ENCODE measurements around the gene ZEB2. TPM values are rescaled to one million over a fixed set of nuclear protein-coding genes. Genes with fewer than 3 reads are reported as not detected.

ZEB2 gene
- total RNA-seq, 4 donors from 2014 or later = 21.7 to 52.1 (median 37.9) TPM

DNA sequence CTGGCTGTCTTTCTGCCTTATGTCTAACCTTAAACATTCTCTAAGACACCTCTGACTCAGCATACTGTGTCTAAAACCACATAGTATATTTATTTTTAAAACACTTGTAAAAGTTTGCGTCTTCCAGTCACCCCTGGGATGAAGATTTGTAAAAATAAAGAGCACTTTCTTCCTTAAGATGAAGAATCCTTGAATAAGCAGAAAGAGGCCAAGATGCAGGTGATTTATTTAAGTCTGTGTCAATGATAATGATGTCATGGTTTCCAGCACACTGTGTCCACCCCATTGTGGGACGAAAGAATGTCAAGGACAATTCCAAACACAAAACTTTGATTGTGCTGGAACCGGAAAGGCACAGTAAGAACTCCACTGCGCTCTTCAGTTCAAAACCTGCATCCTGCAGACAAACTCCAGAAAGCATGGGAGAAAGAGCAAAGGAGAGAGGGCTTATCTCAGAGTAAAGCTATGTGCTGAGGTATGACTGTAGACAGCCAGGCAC lies 92.9 kb downstream of the ZEB2 start:
- no peaks in the 10 kb centered on the region for H3K9me3 ChIP-seq
- no peak for TF ChIP-seq POLR2A (IDR thresholded peaks at IDR 0.05)
- peaks cover 0 to 21% of the 10 kb centered on the region in 2 donors for H3K4me1 ChIP-seq
- intact Hi-C loops (cut with DNase I) = no loop called here
- H3K36me3 ChIP-seq = no peaks in the 10 kb centered on the region
- no peaks in the 10 kb centered on the region for H3K27me3 ChIP-seq
- WGBS, 2 donors = 22 to 28% methylated on average over 4 of the region's 4 CpGs
- H3K27ac ChIP-seq = peak overlapping the region in 1 of 3 donors; percentile 7
- no peak overlapping the region for H3K4me3 ChIP-seq (replicated peaks in 1 of 3)
- DNase-seq = peak; percentile 22 to 34

DNA sequence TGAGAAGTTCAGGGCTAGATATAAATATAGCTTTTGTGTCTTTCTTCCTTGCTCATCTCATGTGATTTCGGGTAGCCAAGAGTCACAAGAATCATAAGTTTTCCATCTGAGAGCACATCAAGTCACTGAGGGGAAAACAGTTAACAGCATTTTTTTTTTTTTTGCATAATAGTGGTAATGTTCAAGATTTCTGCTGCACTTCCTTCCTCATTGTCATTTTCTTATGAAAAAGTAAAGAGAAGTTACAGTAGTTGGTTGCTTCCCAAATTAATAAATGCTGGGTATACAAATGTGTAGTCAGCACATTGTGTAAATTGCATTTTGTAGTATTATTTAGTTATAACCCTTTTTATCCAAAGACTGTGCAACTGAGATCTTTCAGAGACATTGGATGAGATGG lies 93.6 kb downstream of the ZEB2 start:
- Histone ChIP-seq H3K4me1 (peaks cover 0 to 21% of the 10 kb centered on the region in 2 donors), H3K9me3 (no peaks in the 10 kb centered on the region), H3K27me3 (no peaks in the 10 kb centered on the region), H3K4me3 (replicated peaks in 1 of 3) (no peak overlapping the region), H3K27ac (no peak overlapping the region), H3K36me3 (no peaks in the 10 kb centered on the region)
- TF ChIP-seq POLR2A (IDR thresholded peaks at IDR 0.05) = no peak
- TF ChIP-seq, protein P1, sequence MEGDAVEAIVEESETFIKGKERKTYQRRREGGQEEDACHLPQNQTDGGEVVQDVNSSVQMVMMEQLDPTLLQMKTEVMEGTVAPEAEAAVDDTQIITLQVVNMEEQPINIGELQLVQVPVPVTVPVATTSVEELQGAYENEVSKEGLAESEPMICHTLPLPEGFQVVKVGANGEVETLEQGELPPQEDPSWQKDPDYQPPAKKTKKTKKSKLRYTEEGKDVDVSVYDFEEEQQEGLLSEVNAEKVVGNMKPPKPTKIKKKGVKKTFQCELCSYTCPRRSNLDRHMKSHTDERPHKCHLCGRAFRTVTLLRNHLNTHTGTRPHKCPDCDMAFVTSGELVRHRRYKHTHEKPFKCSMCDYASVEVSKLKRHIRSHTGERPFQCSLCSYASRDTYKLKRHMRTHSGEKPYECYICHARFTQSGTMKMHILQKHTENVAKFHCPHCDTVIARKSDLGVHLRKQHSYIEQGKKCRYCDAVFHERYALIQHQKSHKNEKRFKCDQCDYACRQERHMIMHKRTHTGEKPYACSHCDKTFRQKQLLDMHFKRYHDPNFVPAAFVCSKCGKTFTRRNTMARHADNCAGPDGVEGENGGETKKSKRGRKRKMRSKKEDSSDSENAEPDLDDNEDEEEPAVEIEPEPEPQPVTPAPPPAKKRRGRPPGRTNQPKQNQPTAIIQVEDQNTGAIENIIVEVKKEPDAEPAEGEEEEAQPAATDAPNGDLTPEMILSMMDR (IDR thresholded peaks at IDR 0.05) = no peak
- DNase-seq = no peak
- 76 to 88% methylated on average over 1 of the region's 1 CpG for WGBS, 2 donors
- intact Hi-C loops (cut with DNase I) = no loop called here

DNA sequence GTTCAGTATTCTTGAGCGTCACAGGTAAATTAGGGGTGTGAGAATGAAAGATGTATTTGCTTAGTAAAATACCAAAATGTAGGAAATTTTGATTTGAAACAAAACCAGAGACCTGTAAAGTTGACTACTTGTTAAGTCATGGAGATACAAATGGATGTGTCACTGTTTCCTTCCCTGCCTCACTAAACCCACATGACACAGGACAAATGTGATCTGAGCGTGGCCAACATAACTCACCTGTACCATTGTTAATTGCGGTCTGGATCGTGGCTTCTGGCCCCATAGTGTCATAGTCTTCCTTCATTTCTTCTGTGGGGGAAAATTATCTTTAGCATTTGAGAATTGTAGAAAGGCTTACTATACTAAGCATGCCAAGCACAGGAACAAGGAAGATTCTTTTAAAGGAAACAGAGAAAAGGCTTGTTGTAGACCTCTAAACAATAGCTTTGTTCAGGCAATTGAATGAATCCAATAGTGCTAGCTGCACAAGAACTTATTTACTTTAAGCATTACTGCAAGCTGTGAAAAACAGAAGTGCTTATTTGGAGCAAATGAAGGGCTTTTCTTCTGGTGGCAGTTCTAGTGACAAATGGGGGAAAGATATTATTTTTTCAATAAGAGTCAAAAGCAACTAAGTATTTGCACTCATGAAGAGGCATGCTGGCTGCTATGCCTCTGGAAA lies 95.2 kb downstream of the ZEB2 start:
- Histone ChIP-seq H3K36me3 (no peaks in the 10 kb centered on the region), H3K4me3 (replicated peaks in 1 of 3) (no peak overlapping the region), H3K4me1 (peaks cover 0 to 12% of the 10 kb centered on the region in 2 donors), H3K27ac (no peak overlapping the region), H3K27me3 (no peaks in the 10 kb centered on the region), H3K9me3 (no peaks in the 10 kb centered on the region)
- TF ChIP-seq POLR2A (IDR thresholded peaks at IDR 0.05) = no peak
- TF ChIP-seq, protein P1 (IDR thresholded peaks at IDR 0.05) = no peak
- WGBS, 2 donors = 93% methylated on average over 4 of the region's 4 CpGs
- DNase-seq = no peak
- intact Hi-C loops (cut with DNase I) = no loop called here

DNA sequence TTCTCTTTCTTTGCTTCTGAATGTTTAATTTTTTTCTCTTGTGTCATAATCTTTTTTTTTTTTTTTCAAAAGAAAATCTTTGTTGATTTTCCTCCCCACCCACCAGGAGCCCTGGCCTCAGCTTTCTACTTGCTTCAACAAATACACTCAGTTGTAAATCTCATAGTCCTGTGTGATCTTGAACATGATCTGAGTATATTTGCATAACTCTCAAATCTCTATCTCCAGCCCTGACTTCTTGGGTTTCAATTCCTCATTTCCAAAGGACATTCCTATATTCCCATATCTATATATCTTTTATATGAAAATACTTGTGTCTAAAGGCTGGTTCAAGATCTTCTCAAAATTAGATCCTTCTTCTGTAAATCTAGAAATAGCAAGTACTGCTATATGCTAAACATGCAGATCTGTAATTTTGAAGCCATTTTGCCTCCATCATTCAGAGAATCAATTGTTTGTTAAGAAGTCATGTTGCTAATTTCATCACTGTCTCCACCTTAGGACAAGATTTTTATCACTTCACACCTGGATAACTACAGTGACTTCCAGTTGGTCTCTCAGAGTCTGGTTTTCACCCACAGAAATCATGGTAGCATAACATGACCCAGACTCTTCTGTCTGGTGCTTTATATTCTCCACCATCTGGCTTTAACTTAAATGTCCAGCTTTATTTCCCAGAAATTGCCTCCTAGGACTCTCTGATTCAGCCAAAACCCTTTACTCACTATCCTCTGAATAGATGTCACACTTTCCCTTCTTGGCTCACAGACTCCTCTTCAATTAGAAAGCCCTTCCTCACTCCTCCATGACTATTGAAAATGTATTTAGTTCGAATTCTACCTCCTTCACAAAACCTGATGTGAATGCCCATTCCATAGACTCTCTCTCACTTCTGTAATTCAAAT lies 98.1 kb downstream of the ZEB2 start:
- Histone ChIP-seq H3K27me3 (no peaks in the 10 kb centered on the region), H3K27ac (no peak overlapping the region), H3K9me3 (no peaks in the 10 kb centered on the region), H3K4me3 (replicated peaks in 1 of 3) (no peak overlapping the region), H3K36me3 (no peaks in the 10 kb centered on the region), H3K4me1 (peaks cover 0 to 3% of the 10 kb centered on the region in 2 donors)
- TF ChIP-seq, protein P1 (IDR thresholded peaks at IDR 0.05) = no peak
- TF ChIP-seq POLR2A (IDR thresholded peaks at IDR 0.05) = no peak
- 96 to 97% methylated on average over 1 of the region's 1 CpG for WGBS, 2 donors
- intact Hi-C loops (cut with DNase I) = no loop called here
- DNase-seq = no peak

DNA sequence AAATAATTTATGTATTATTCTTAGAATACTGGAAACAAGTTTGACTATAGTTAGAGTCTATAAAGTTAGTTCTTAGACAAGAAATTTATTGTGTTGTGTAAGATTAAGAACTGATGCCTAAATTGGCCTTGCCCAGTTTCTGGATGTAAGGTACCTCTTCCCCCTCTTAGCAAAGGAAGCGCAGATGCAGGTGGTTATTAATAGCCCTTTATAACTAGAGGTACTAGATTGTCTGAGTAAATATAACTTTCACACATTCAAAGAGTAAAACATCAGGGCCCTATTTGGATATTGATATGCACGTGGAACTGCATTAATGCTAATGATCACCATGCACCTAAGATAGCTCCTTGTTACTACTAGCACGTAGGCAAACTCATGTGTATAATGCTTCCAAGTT lies 100.7 kb downstream of the ZEB2 start:
- H3K36me3 ChIP-seq = no peaks in the 10 kb centered on the region
- DNase-seq = no peak
- intact Hi-C loops (cut with DNase I) = no loop called here
- 96 to 97% methylated on average over 3 of the region's 3 CpGs for WGBS, 2 donors
- H3K4me3 ChIP-seq (replicated peaks in 1 of 3) = no peak overlapping the region
- TF ChIP-seq, protein P1 (IDR thresholded peaks at IDR 0.05) = no peak
- TF ChIP-seq POLR2A (IDR thresholded peaks at IDR 0.05) = no peak
- H3K9me3 ChIP-seq = no peaks in the 10 kb centered on the region
- H3K4me1 ChIP-seq = no peaks in the 10 kb centered on the region
- no peaks in the 10 kb centered on the region for H3K27me3 ChIP-seq
- H3K27ac ChIP-seq = no peak overlapping the region

Data from thyroid gland (tissue), 4 donors.